Measurements from ENCODE around the gene ZEB2.

- TF ChIP-seq CTCF (IDR thresholded peaks at IDR 0.05), result no peak
- TF ChIP-seq EZH2phosphoT487 (IDR thresholded peaks at IDR 0.05), result no peak
- no peak for TF ChIP-seq EZH2 (IDR thresholded peaks at IDR 0.05)
These were observed 47.0 kb downstream of the ZEB2 start for GRCh38 chr2:144472911-144473310.
